NT2/D1 (cell line): Measurements from ENCODE around the gene NIP7.

Experiments
- SUZ12 ChIP-seq: IDR thresholded peaks from 2 replicates; pipeline ENCODE4 v1.6.1; 2011; ENCODE audit not compliant: insufficient read length, insufficient read depth; ENCODE audit errors: extremely low read depth
- YY1 ChIP-seq: IDR thresholded peaks from 2 replicates; pipeline ENCODE4 v1.6.1; 2011; ENCODE audit not compliant: insufficient read length, insufficient read depth
- ZNF274 ChIP-seq: IDR thresholded peaks from 2 replicates; pipeline ENCODE4 v1.6.1; 2011; ENCODE audit warnings: mild to moderate bottlenecking, low read depth, low read length

GRCh38 chr16:69316595-69317034, 23.0 kb upstream of the NIP7 start:
- TF ChIP-seq ZNF274 (no peak), YY1 (no peak), SUZ12 (no peak)
